C4-2B (cell line): Measurements from ENCODE around the gene PIK3CD.

ENCODE experiments used
- ZFX ChIP-seq: fragments of 450-650 bp; IDR thresholded peaks from 2 replicates; pipeline ENCODE4 v1.6.1; 2017
- TF ChIP-seq, protein P1 (sequence below): fragments of 450-650 bp; conservative IDR thresholded peaks from 2 replicates; pipeline ENCODE4 v1.5.1; 2017; ENCODE audit warnings: mild to moderate bottlenecking

GRCh38 chr1:9665193-9665592, 13.7 kb downstream of the PIK3CD start:
- TF ChIP-seq, protein P1, sequence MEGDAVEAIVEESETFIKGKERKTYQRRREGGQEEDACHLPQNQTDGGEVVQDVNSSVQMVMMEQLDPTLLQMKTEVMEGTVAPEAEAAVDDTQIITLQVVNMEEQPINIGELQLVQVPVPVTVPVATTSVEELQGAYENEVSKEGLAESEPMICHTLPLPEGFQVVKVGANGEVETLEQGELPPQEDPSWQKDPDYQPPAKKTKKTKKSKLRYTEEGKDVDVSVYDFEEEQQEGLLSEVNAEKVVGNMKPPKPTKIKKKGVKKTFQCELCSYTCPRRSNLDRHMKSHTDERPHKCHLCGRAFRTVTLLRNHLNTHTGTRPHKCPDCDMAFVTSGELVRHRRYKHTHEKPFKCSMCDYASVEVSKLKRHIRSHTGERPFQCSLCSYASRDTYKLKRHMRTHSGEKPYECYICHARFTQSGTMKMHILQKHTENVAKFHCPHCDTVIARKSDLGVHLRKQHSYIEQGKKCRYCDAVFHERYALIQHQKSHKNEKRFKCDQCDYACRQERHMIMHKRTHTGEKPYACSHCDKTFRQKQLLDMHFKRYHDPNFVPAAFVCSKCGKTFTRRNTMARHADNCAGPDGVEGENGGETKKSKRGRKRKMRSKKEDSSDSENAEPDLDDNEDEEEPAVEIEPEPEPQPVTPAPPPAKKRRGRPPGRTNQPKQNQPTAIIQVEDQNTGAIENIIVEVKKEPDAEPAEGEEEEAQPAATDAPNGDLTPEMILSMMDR, result no peak
- no peak for TF ChIP-seq ZFX
